HepG2 (cell line): Measurements from ENCODE around the gene PSMB1. TPM values are rescaled to one million over a fixed set of nuclear protein-coding genes. Genes with fewer than 3 reads are reported as not detected.

Source experiments
- ARNT2 ChIP-seq: sonication (generic); formaldehyde crosslinking; IDR thresholded peaks from 2 replicates; pipeline ENCODE4 v1.8.0; 2022; ENCODE audit warnings: mild to moderate bottlenecking, low read depth, missing genetic modification reagents, moderate library complexity
- ASH2L ChIP-seq: fragments of 300-600, 200-600 bp; sonication (generic); IDR thresholded peaks from 2 replicates; pipeline ENCODE4 v1.7.0; 2017; ENCODE audit warnings: low read depth, mild to moderate bottlenecking, moderate library complexity, mixed read lengths, low read length; ENCODE audit not compliant: insufficient read length
- CEBPG ChIP-seq: IDR thresholded peaks from 2 replicates; pipeline ENCODE4 v1.6.1; 2016
- CENPBD1 ChIP-seq: sonication (generic); formaldehyde crosslinking; IDR thresholded peaks from 2 replicates; pipeline ENCODE4 v1.8.0; 2022; ENCODE audit warnings: missing genetic modification reagents, low read depth, mild to moderate bottlenecking, borderline replicate concordance
- CENPT ChIP-seq: sonication (generic); formaldehyde crosslinking; IDR thresholded peaks from 2 replicates; pipeline ENCODE4 v1.8.0; 2022; ENCODE audit warnings: low read depth, mild to moderate bottlenecking, moderate library complexity, missing genetic modification reagents
- DNMT3B ChIP-seq: conservative IDR thresholded peaks from 2 replicates; pipeline ENCODE4 v1.6.1; 2016; ENCODE audit warnings: missing biosample characterization, control low read depth
- DR1 ChIP-seq: sonication (generic); formaldehyde crosslinking; IDR thresholded peaks from 2 replicates; pipeline ENCODE4 v1.8.0; 2021; ENCODE audit warnings: mild to moderate bottlenecking, missing genetic modification reagents, inconsistent platforms
- GLI4 ChIP-seq: sonication (generic); formaldehyde crosslinking; IDR thresholded peaks from 2 replicates; pipeline ENCODE4 v1.5.1; 2020; ENCODE audit warnings: missing genetic modification reagents, mild to moderate bottlenecking, moderate library complexity, borderline replicate concordance
- MYC ChIP-seq: sonication (generic); formaldehyde crosslinking; IDR thresholded peaks from 2 replicates; pipeline ENCODE4 v1.9.0; 2021; ENCODE audit warnings: missing genetic modification reagents, borderline replicate concordance
- NBN ChIP-seq: fragments of 450-650 bp; conservative IDR thresholded peaks from 2 replicates; pipeline ENCODE4 v1.6.1; 2017
- POLR2AphosphoS2 ChIP-seq: IDR thresholded peaks from 2 replicates; pipeline ENCODE4 v1.6.1; 2011; ENCODE audit warnings: low read depth, low read length, improper control_type of control experiment
- RAD51 ChIP-seq: fragments of 450-650 bp; IDR thresholded peaks from 2 replicates; pipeline ENCODE4 v1.6.1; 2016; ENCODE audit warnings: borderline replicate concordance
- SMAD3 ChIP-seq: sonication (generic); formaldehyde crosslinking; IDR thresholded peaks from 2 replicates; pipeline ENCODE4 v1.4.0; 2020; ENCODE audit warnings: missing genetic modification reagents
- TBX2 ChIP-seq: sonication (generic); formaldehyde crosslinking; IDR thresholded peaks from 2 replicates; pipeline ENCODE4 v1.5.0; 2020; ENCODE audit warnings: missing genetic modification reagents, mild to moderate bottlenecking, borderline replicate concordance
- TGIF2 ChIP-seq: IDR thresholded peaks from 2 replicates; pipeline ENCODE4 v1.6.1; 2016; ENCODE audit warnings: control low read depth, missing compliant biosample characterization
- ZBTB4 ChIP-seq: sonication (generic); formaldehyde crosslinking; IDR thresholded peaks from 2 replicates; pipeline ENCODE4 v1.4.0; 2020; ENCODE audit warnings: missing genetic modification reagents, mild to moderate bottlenecking, borderline replicate concordance
- ZC3H4 ChIP-seq: sonication (generic); formaldehyde crosslinking; IDR thresholded peaks from 2 replicates; pipeline ENCODE4 v1.4.0; 2020; ENCODE audit warnings: missing genetic modification reagents, borderline replicate concordance
- ZGPAT ChIP-seq: IDR thresholded peaks from 2 replicates; pipeline ENCODE4 v1.6.1; 2016; ENCODE audit warnings: mild to moderate bottlenecking
- ZNF33B ChIP-seq: sonication (generic); formaldehyde crosslinking; IDR thresholded peaks from 2 replicates; pipeline ENCODE4 v1.5.1; 2020; ENCODE audit warnings: mild to moderate bottlenecking, missing genetic modification reagents
- ZNF598 ChIP-seq: sonication (generic); formaldehyde crosslinking; IDR thresholded peaks from 2 replicates; pipeline ENCODE4 v1.5.1; 2020; ENCODE audit warnings: mild to moderate bottlenecking, missing genetic modification reagents, borderline replicate concordance
- polyA plus RNA-seq, 8 experiments: library from polyadenylated mRNA; depleted of rRNA in 3 of 8; stranded (reverse) in 7 of 8; unstranded in 1 of 8; fragments of >200 nt; fragmentation: Illumina TruSeq in 4 of 8; extraction: Trizol in 4 of 8; gene quantifications; 2 replicates each; pipeline versions ENCODE4 v1.2.1 to v1.2.3, GENCODE V29; 2011 to 2016; ENCODE audit warnings: low read depth in 4 of 8, missing spikeins in 1 of 8, mixed read lengths in 1 of 8; ENCODE audit not compliant: insufficient read depth in 1 of 8
- total RNA-seq, 5 experiments: library from RNA; depleted of rRNA; stranded (reverse); fragments of >200 nt; fragmentation: Illumina TruSeq; extraction: Trizol; gene quantifications; 2 replicates each; pipeline ENCODE4 v1.2.3, GENCODE V29; 2016; ENCODE audit warnings: low read depth in 1 of 5
- TF ChIP-seq, protein P1 (sequence below): IDR thresholded peaks from 2 replicates; pipeline ENCODE4 v1.6.1; 2016; ENCODE audit warnings: mild to moderate bottlenecking, missing biosample characterization, missing genetic modification reagents
- TF ChIP-seq, protein P2 (sequence below): sonication (generic); formaldehyde crosslinking; IDR thresholded peaks from 2 replicates; pipeline ENCODE4 v1.8.0; 2022; ENCODE audit warnings: low read depth, missing genetic modification reagents
- TF ChIP-seq, protein P3 (sequence below): IDR thresholded peaks from 2 replicates; pipeline ENCODE4 v1.6.1; 2012; ENCODE audit warnings: inconsistent platforms

PSMB1 gene
- total and polyA plus RNA-seq, 2 of the 13 experiments (the other 11 are each of a cell fraction or from before 2014, with no cell fraction given), result 528 to 592 TPM

DNA sequence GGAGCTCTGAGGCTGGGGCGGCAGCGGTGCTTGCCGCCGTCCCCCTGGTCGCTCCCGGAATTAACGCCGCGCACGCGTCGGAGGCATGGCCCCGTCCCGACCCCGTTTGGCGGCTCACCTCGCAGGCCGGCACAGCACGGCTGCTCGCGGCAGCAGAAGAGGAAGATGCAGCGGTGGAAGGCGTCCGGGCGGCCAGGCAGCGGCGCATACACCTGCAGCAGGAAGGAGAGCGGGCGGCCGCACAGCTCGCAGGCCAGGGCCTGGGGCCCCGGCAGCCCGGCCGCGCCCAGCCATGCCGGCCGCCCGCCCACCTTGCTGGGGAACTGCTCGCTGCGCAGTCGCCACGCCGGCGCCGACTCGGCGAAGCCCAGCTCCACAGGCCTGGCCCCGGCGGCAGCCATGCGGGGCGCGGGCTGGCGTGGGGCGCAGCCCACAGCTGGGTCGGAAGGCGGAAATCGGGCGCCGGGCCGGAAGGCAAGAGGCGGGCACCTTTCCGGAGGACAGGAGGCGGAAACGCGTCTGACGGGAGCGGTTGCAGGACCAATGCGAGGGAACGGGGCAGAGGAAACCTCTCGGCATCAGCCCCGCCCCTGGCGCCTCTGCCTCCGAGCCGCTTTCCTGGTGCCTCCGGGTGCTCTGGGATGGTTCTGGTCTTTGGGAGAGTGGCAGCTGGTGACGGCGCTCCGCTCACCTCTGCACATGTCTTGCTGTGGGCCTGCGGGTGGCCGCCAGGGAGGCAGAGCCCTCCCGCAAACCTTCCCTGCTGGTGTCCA, 31.3 kb upstream of the PSMB1 start, which contains the start of gene PDCD2 (continued):
- TF ChIP-seq TBX2 (CRISPR knock-in tag) (peak; percentile 65), ZNF33B (CRISPR knock-in tag) (peak; percentile 29), CEBPG (CRISPR knock-in tag) (peak; percentile 33; the same call in 1 of the 2 replicates), POLR2AphosphoS2 (0 out of 2 replicates have a peak, but pooled peaks have one; percentile 23), TGIF2 (CRISPR knock-in tag) (no peak), SMAD3 (CRISPR knock-in tag) (0 out of 2 replicates have a peak, but pooled peaks have one; percentile 44), ZC3H4 (CRISPR knock-in tag) (no peak), NBN (no peak), DNMT3B (CRISPR knock-in tag) (no peak), ZGPAT (CRISPR knock-in tag) (no peak), DR1 (CRISPR knock-in tag) (peak; percentile 79), CENPT (CRISPR knock-in tag) (no peak; the same call in 1 of the 2 replicates), ZNF598 (CRISPR knock-in tag) (peak; percentile 36; the same call in 1 of the 2 replicates), ASH2L (peak; percentile 87), MYC (CRISPR knock-in tag) (peak; percentile 92), RAD51 (no peak), CENPBD1 (CRISPR knock-in tag) (0 out of 2 replicates have a peak, but pooled peaks have one; percentile 25), ZBTB4 (CRISPR knock-in tag) (no peak), GLI4 (CRISPR knock-in tag) (no peak), ARNT2 (peak; percentile 86)
- TF ChIP-seq, protein P1, sequence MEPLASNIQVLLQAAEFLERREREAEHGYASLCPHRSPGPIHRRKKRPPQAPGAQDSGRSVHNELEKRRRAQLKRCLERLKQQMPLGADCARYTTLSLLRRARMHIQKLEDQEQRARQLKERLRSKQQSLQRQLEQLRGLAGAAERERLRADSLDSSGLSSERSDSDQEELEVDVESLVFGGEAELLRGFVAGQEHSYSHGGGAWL, result 0 out of 2 replicates have a peak, but pooled peaks have one; percentile 46
- TF ChIP-seq, protein P2, sequence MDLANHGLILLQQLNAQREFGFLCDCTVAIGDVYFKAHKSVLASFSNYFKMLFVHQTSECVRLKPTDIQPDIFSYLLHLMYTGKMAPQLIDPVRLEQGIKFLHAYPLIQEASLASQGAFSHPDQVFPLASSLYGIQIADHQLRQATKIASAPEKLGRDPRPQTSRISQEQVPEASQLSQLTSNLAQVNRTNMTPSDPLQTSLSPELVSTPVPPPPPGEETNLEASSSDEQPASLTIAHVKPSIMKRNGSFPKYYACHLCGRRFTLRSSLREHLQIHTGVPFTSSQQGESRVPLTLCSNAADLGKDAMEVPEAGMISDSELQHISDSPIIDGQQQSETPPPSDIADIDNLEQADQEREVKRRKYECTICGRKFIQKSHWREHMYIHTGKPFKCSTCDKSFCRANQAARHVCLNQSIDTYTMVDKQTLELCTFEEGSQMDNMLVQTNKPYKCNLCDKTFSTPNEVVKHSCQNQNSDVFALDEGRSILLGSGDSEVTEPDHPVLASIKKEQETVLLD (CRISPR knock-in tag), result peak; percentile 70; the same call in 1 of the 2 replicates
- TF ChIP-seq, protein P3, sequence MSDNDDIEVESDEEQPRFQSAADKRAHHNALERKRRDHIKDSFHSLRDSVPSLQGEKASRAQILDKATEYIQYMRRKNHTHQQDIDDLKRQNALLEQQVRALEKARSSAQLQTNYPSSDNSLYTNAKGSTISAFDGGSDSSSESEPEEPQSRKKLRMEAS, result peak; percentile 92
